MG63 (cell line): ENCODE measurements around the gene ACYP2. TPM values are rescaled to one million over a fixed set of nuclear protein-coding genes. Genes with fewer than 3 reads are reported as not detected.

Source experiments
- DNase-seq: peaks from one replicate; pipeline ENCODE4 v3.0.0-alpha.2; 2020
- H3K27me3 ChIP-seq: fragments of 250-450 bp; sonication (Bioruptor Pico); 2 replicates; pipeline ENCODE4 v1.5.1; 2020; ENCODE audit warnings: mild to moderate bottlenecking, moderate library complexity
- H3K36me3 ChIP-seq: fragments of 250-450 bp; sonication (Bioruptor Pico); 2 replicates; pipeline ENCODE4 v1.5.1; 2020; ENCODE audit warnings: mild to moderate bottlenecking, moderate library complexity
- H3K4me3 ChIP-seq: fragments of 250-450 bp; sonication (Bioruptor Pico); 2 replicates; pipeline ENCODE4 v1.5.1; 2020; ENCODE audit warnings: mild to moderate bottlenecking, moderate library complexity
- H3K9me3 ChIP-seq: fragments of 250-450 bp; sonication (Bioruptor Pico); 2 replicates; pipeline ENCODE4 v1.5.1; 2020; ENCODE audit warnings: mild to moderate bottlenecking, moderate library complexity
- total RNA-seq: library from RNA; depleted of rRNA; stranded (reverse); fragments of >200 nt; shearing (Covaris generic); gene quantifications from 2 replicates; pipeline ENCODE4 v1.2.3, GENCODE V29; 2014; ENCODE audit warnings: low replicate concordance

The ACYP2 gene
- total RNA-seq, 1 experiment from 2014 or later, result 6.9 TPM

GRCh38 chr2:54187331-54187730 lies 71.9 kb downstream of the ACYP2 start:
- H3K4me3 ChIP-seq, result no peak overlapping the region
- no peak for DNase-seq
- no peaks in the 10 kb centered on the region for H3K9me3 ChIP-seq
- no peaks in the 10 kb centered on the region for H3K27me3 ChIP-seq
- no peaks in the 10 kb centered on the region for H3K36me3 ChIP-seq

DNA sequence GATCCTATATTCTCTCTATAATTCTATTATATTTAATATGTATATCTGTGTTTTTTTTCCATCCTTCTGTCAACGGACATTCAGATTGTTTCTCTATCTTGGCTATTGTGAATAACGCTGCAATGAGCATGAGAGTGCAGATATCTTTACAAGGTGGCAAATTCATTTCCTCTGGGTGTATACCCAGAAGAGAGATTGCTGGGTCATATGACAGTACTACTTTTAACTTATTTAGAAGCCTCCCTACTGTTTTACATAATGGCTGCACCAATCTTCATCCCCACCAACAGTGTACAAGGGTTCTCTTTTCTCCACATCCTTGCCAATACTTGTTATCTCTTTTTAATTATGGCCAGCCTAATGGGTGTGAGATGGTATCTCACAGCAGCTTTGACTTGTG lies 74.1 kb downstream of the ACYP2 start:
- Histone ChIP-seq H3K4me3 (no peak overlapping the region), H3K9me3 (no peaks in the 10 kb centered on the region), H3K36me3 (no peaks in the 10 kb centered on the region), H3K27me3 (no peaks in the 10 kb centered on the region)
- no peak for DNase-seq

DNA sequence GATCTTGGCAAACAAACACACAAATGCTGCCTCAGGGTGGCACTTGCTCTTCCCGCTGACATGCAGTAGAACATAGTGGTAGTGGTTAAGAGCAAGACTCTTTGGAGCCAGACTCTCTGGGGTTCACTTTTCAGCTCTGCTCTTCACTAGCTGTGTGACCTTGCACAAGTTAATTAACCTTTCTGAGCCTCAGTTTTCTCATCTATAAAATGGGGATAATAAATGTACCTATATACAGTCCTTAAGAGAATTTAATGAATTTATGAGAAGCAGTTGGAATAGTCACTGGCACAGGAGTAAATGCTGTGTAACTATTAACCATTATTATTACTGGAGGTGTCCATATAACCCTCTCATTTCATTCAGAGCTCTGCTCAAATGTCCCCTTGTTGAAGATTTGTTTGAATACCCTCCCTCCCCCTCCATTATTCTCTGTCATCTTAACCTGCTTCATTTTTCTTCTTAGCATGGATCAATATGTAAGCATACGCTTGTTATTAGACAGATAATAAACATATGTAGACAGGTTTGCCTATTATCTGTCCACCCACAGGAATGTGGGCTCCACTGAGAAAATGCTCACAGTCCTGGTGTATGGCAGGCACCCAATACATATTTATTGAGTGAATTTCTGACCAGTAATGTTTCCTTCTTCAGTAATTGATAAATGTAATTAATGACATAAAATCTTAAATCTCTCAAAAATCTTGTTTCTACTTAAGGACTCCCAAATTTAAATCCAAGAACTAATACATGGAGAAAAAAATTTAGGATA lies 76.1 kb downstream of the ACYP2 start:
- H3K36me3 ChIP-seq, result no peaks in the 10 kb centered on the region
- H3K4me3 ChIP-seq, result no peak overlapping the region
- H3K9me3 ChIP-seq, result no peaks in the 10 kb centered on the region
- no peaks in the 10 kb centered on the region for H3K27me3 ChIP-seq
- no peak for DNase-seq

GRCh38 chr2:54194761-54195750 lies 79.6 kb downstream of the ACYP2 start:
- DNase-seq, result no peak
- Histone ChIP-seq H3K27me3 (no peaks in the 10 kb centered on the region), H3K9me3 (no peaks in the 10 kb centered on the region), H3K36me3 (no peaks in the 10 kb centered on the region), H3K4me3 (no peak overlapping the region)

GRCh38 chr2:54196646-54197045 lies 81.2 kb downstream of the ACYP2 start:
- DNase-seq, result no peak
- Histone ChIP-seq H3K9me3 (no peaks in the 10 kb centered on the region), H3K27me3 (no peaks in the 10 kb centered on the region), H3K4me3 (no peak overlapping the region), H3K36me3 (no peaks in the 10 kb centered on the region)

DNA sequence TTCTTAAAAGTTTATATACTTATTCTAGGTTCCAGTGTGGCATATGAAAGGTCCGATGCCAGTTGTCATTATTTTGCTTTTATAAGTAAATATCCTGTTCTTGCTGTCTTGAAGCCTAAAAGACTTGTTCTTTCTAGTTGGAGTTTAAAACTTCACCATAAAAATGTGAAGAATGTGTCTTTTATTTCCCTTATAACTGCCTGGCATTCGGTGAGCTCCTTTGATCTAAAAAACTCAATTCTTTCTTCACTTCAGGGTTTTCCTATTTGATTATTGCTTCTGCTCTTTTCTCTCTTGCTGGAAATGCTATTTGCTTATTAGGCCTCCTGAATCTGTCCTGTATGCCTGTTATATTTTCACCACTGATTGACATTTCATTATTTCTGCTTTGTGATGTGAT lies 89.1 kb downstream of the ACYP2 start:
- H3K27me3 ChIP-seq, result no peaks in the 10 kb centered on the region
- no peak overlapping the region for H3K4me3 ChIP-seq
- no peaks in the 10 kb centered on the region for H3K9me3 ChIP-seq
- H3K36me3 ChIP-seq, result no peaks in the 10 kb centered on the region
- no peak for DNase-seq

- Histone ChIP-seq H3K9me3 (no peaks in the 10 kb centered on the region), H3K4me3 (no peak overlapping the region), H3K36me3 (no peaks in the 10 kb centered on the region), H3K27me3 (no peaks in the 10 kb centered on the region)
- DNase-seq, result no peak
Observed at GRCh38 chr2:54206596-54206995, 91.2 kb downstream of the ACYP2 start.

GRCh38 chr2:54207666-54208195 lies 92.3 kb downstream of the ACYP2 start:
- Histone ChIP-seq H3K36me3 (no peaks in the 10 kb centered on the region), H3K4me3 (no peak overlapping the region), H3K27me3 (no peaks in the 10 kb centered on the region), H3K9me3 (no peaks in the 10 kb centered on the region)
- DNase-seq, result no peak

DNA sequence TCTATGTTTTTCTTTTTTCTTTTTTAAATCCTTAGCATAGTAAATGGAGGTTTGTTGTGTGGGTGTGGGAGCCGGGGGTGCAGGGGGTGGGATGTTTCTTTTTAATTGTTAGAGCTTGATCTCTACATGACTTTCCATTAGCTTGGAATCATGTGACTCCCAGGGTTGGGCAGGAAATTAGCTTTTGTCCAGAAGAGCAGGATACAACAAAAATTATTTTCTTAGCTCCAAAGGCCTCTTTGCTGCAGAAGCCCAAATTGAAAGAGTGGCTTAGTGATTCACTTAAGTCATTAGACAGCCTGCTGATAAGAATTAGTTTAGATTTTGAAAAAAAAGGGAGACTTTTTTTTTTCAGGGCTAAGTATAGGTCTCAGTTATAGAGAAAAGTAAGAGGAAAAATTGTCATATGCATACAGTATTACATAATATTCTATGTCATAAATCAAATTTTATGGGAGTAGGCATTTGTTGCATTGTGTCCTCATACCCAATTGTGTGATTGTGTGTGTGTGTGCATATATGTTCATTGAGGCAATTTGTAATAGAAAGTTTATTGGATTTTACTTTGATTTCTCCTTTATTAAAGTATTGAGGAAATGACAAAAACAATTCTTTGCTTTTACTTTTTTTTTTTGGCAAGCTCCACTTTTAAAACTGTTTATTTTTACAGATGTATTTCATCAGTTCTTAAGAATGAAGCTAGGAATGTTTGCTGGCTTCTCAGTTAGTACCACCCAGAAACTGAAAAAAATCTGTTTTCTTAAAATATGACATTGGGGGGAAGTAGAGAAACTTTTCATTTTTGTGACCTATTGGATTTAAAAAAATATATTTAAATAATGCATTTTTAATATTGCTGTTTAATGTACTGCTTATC lies 93.2 kb downstream of the ACYP2 start:
- Histone ChIP-seq H3K36me3 (no peaks in the 10 kb centered on the region; the same call in 1 of the 2 replicates), H3K27me3 (no peaks in the 10 kb centered on the region), H3K9me3 (peaks cover 7% of the 10 kb centered on the region; the same call in 1 of the 2 replicates), H3K4me3 (no peak overlapping the region)
- peak; percentile 2 for DNase-seq

DNA sequence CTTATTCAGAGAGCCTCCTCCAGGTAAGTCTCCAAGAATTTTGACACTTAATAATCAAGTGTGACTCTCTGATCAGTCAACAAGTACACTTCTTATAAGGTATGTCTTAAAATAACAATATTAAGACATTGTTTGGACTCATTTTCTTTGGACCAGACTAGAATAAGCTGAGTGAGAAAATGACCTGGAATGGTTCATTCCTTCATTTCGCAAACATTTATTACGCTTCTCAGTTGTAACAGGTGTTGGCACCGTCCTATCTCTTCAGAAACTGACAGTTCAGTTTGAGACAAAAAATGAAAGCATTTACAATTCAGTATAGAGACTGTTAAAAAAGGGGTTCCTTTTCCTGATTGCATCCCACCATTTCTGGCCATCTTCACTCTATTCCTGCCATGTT lies 94.0 kb downstream of the ACYP2 start:
- peaks cover 12% of the 10 kb centered on the region for H3K9me3 ChIP-seq
- H3K4me3 ChIP-seq, result no peak overlapping the region

DNA sequence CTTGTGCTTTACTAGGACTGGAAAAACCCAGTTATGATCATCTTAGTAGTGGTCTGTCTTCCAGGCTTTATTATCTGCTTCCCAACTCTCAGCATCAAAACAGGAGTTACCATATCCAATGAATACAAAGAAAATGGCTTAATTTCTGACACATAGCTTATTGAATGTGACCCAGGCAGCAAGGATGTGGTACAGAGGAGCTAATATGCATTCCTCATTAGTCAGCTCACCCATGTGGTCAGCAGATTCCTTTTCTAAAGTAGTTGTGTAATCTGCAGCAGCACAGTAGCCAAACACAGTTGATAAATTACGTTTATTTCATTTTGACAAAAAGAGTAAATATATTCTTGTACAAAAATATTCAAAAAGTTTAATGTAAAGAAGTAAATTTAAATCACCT lies 97.0 kb downstream of the ACYP2 start:
- DNase-seq, result peak; percentile 60
- H3K27me3 ChIP-seq, result no peaks in the 10 kb centered on the region
- no peaks in the 10 kb centered on the region; the same call in 1 of the 2 replicates for H3K36me3 ChIP-seq
- no peak overlapping the region for H3K4me3 ChIP-seq
- peaks cover 22% of the 10 kb centered on the region for H3K9me3 ChIP-seq

More for the DNA sequence above, 94.0 kb downstream of the ACYP2 start:
- Histone ChIP-seq H3K36me3 (no peaks in the 10 kb centered on the region; the same call in 1 of the 2 replicates), H3K27me3 (no peaks in the 10 kb centered on the region)
- no peak for DNase-seq

DNA sequence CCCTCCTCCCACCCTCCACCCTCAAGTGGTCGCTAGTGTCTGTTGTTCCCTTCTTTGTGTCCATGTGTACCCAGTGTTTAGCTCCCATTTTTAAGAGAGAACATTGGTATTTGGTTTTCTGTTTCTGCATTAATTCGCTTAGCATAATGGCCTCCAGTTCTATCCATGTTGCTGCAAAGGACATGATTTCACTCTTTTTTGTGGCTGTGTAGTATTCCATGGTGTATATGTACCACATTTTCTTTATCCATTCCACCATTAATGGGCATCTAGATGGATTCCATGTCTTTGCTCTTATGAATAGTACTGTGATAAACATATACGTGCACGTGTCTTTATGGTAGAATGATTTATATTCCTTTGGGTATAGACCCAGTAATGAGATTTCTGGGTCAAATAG lies 97.7 kb downstream of the ACYP2 start:
- Histone ChIP-seq H3K9me3 (peaks cover 22% of the 10 kb centered on the region), H3K36me3 (no peaks in the 10 kb centered on the region; the same call in 1 of the 2 replicates), H3K4me3 (no peak overlapping the region), H3K27me3 (no peaks in the 10 kb centered on the region)
- DNase-seq, result no peak

DNA sequence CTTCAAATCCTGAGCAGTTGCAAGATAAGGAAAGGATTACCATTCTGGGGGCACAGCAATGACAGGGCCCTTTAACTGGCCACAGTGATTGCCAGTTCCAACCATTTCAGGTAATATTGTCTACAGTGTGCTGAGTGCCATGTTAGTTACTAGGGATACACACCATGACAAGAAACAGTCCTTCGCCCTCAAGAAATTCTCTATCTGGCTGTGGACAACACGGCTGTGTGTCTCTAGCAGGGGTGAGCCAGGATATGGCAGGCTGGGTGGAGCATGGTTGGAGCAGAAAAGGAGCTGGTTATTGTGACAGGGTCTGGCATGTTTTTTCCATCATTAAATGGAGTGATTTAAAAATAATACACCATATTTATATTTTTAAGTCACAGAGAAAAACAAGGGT lies 109.6 kb downstream of the ACYP2 start:
- no peaks in the 10 kb centered on the region for H3K36me3 ChIP-seq
- H3K4me3 ChIP-seq, result no peak overlapping the region
- no peak for DNase-seq
- H3K27me3 ChIP-seq, result no peaks in the 10 kb centered on the region
- no peaks in the 10 kb centered on the region for H3K9me3 ChIP-seq

DNA sequence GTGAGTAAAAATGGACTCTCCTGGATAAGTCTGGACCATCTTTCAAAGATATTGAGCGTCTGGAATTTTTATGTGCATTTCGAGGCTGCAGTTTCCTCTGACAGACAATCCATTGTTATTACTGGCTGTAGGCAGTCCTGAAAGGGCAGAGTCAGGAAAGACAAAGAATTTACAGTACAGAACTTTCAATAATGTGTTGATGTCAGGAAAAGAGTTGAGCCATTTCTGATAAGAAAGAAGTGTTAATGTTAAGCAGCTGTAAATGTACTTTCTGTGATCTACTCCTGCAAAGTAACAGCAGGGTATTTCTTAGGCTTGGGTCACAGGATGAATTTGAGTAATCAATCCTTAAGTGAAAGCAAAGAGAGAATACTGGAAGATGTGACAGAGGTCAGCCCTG lies 110.8 kb downstream of the ACYP2 start:
- Histone ChIP-seq H3K4me3 (no peak overlapping the region), H3K36me3 (no peaks in the 10 kb centered on the region), H3K9me3 (no peaks in the 10 kb centered on the region), H3K27me3 (no peaks in the 10 kb centered on the region)
- DNase-seq, result no peak

- Histone ChIP-seq H3K36me3 (no peaks in the 10 kb centered on the region), H3K4me3 (no peak overlapping the region), H3K27me3 (no peaks in the 10 kb centered on the region), H3K9me3 (no peaks in the 10 kb centered on the region)
- no peak for DNase-seq
Observed at GRCh38 chr2:54227798-54228197, 112.4 kb downstream of the ACYP2 start.

- H3K27me3 ChIP-seq, result no peaks in the 10 kb centered on the region
- H3K36me3 ChIP-seq, result no peaks in the 10 kb centered on the region
- no peak for DNase-seq
- no peak overlapping the region for H3K4me3 ChIP-seq
- H3K9me3 ChIP-seq, result no peaks in the 10 kb centered on the region
Observed at GRCh38 chr2:54228945-54229344, 113.5 kb downstream of the ACYP2 start.
